Mucosa of descending colon (tissue), 3 donors: ENCODE measurements around the gene AQP12A. TPM values are rescaled to one million over a fixed set of nuclear protein-coding genes. Genes with fewer than 3 reads are reported as not detected.
"Not testable (repeated sequence)": the region's sequence is repeated elsewhere in the genome, so short reads cannot be mapped to it uniquely, and the experiment has no call there.

Source experiments
- ATAC-seq: fragments of 200-7000 bp; cut with Tn5 transposase; one replicate; pipeline ENCODE4 v1.9.1; 2020; ENCODE audit warnings: mild to moderate bottlenecking, moderate library complexity
- DNase-seq, 3 donors: peaks; one replicate each; pipeline ENCODE4 v3.0.0-alpha.2; 2020
- H3K36me3 ChIP-seq: fragments of 200-600 bp; one replicate; pipeline ENCODE4 v1.8.0; 2021; ENCODE audit warnings: low read depth, mild to moderate bottlenecking
- H3K4me1 ChIP-seq: fragments of 200-600 bp; one replicate; pipeline ENCODE4 v1.8.0; 2021; ENCODE audit warnings: low read depth, mild to moderate bottlenecking
- H3K4me3 ChIP-seq: fragments of 200-600 bp; one replicate; pipeline ENCODE4 v1.8.0; 2021; ENCODE audit warnings: mild to moderate bottlenecking
- H3K9me3 ChIP-seq: fragments of 200-600 bp; one replicate; pipeline ENCODE4 v1.8.0; 2021; ENCODE audit warnings: mild to moderate bottlenecking
- CTCF ChIP-seq: fragments of 200-600 bp; IDR thresholded peaks from one replicate; pipeline ENCODE4 v1.8.0; 2022; ENCODE audit warnings: antibody characterized with exemption, mild to moderate bottlenecking
- intact Hi-C, 2 donors: fragments of 100-400 bp; cut with DNase I in 1 of 2; cut with micrococcal nuclease in 1 of 2; formaldehyde crosslinking; loops; one replicate each; pipeline versions ENCODE4 v1.11.0 to v1.11.1; 2022; cut with DNase I, micrococcal nuclease
- total RNA-seq, 3 donors: library from RNA; stranded (reverse); fragmentation: NEBNext Ultra II Directional in 2 of 3; extraction: Animal tissue kit (Norgen Biotek cat#: 25700) in 2 of 3; gene quantifications; one replicate each; pipeline versions ENCODE4 v1.2.1 to v1.2.4, GENCODE V29; 2021 to 2023
- donor health status: DM: no; HTN: no; CAD: no; lungs with moderate emphysema.
- donor health status: DM: no; HTN: no; CAD: no.
- donor health status: DM: no; HTN: yes; CAD: no.

The AQP12A gene
- total RNA-seq, 3 donors from 2014 or later = 9.7 to 18.9 TPM; not detected in 1

GRCh38 chr2:240689975-240690374, 1.7 kb upstream of the AQP12A start:
- TF ChIP-seq CTCF = no peak
- intact Hi-C loops = no loop called here
- no peaks in the 10 kb centered on the region for H3K36me3 ChIP-seq
- peak in 1 of 3 donors; percentile 33 for DNase-seq
- ATAC-seq = no peak
- H3K4me1 ChIP-seq = no peaks in the 10 kb centered on the region
- H3K4me3 ChIP-seq = no peak overlapping the region
- no peaks in the 10 kb centered on the region for H3K9me3 ChIP-seq

GRCh38 chr2:240690421-240691074, 1.1 kb upstream of the AQP12A start:
- H3K36me3 ChIP-seq, intact Hi-C loops, H3K4me3 ChIP-seq, H3K9me3 ChIP-seq, H3K4me1 ChIP-seq: not testable (repeated sequence)
- ATAC-seq = peak; percentile 74
- peak in 1 of 3 donors; percentile 39 for DNase-seq

DNA sequence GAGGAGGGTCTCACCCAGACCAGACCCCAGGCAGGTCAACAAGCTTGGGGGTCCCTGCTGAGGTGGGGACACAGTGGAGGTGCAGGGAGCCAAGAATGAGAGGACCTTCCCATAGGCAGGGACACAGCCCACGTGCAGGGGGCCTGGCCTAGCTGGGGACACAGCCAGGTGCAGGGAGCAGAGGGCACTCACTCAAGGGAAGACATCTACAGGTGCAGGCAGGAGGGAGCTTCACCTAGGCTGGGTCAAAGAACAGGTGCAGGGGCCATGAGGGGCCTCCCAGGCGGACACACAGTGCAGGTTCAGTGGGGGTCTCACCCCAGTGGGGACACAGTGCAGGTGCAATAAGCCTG, 615 bp upstream of the AQP12A start:
- intact Hi-C loops, H3K4me1 ChIP-seq, H3K4me3 ChIP-seq, ATAC-seq, H3K36me3 ChIP-seq, H3K9me3 ChIP-seq: not testable (repeated sequence)
- DNase-seq = peak in 1 of 3 donors; percentile 58

DNA sequence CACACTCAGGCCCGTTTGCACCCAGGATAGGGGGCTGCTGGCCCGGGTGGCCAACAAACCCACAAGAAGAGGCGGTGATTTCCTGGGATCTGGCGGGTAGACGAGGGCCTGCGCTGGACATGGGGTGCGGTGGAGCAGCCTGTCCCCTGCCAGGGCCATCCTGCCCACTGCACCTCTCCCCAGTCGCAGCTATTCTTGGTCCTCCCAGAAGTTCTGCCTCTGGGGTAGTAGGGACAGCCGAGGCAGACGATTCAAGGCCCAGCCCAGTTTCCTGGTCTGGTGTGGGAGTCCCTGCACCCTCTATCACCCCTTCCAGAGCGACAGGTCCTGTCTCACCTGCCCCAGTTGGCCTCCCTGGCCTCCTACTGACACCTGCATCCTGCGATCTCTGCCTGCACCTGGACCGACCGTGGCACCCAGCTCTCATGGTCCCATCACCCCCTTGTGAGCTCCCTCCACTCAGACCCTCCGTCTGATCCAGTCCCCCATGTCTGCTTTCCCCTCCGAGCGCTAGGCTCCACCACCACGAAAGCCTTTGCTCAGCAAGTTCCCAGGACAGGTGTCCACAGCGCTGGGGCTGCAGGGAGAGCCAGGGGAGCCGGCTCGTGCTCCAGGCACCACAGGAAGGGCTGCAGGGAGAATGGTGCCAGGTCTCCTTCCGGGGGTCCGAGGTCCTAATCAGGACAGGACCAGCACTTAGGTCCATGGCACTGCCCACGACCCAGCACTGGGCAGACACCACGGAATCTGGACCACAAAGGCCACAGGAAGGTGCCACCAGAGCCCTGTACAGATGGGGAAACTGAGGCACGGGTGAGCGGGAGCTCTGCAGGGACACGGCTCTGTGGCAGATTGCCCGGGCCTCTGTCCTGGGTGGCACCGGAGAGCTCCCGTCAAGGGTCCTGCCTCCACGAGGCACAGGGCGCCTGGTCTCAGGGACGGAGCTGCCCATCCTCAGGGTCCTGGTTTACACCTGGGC, 1.2 kb downstream of the AQP12A start:
- H3K36me3 ChIP-seq, H3K9me3 ChIP-seq, intact Hi-C loops, ATAC-seq, H3K4me1 ChIP-seq, H3K4me3 ChIP-seq: not testable (repeated sequence)
- peak in 2 of 3 donors; percentile 32 to 44 for DNase-seq

GRCh38 chr2:240694304-240694703, 2.6 kb downstream of the AQP12A start:
- DNase-seq, H3K36me3 ChIP-seq, H3K4me3 ChIP-seq, H3K9me3 ChIP-seq, H3K4me1 ChIP-seq, intact Hi-C loops: not testable (repeated sequence)
- ATAC-seq = peak; percentile 83

- H3K4me1 ChIP-seq, H3K4me3 ChIP-seq, intact Hi-C loops, ATAC-seq, DNase-seq, H3K9me3 ChIP-seq, H3K36me3 ChIP-seq: not testable (repeated sequence)
These were observed 3.9 kb downstream of the AQP12A start for GRCh38 chr2:240695593-240695992.

GRCh38 chr2:240696469-240696868, 4.8 kb downstream of the AQP12A start:
- peak; percentile 59 for ATAC-seq
- H3K36me3 ChIP-seq, DNase-seq, intact Hi-C loops, H3K4me1 ChIP-seq, H3K4me3 ChIP-seq, H3K9me3 ChIP-seq: not testable (repeated sequence)

DNA sequence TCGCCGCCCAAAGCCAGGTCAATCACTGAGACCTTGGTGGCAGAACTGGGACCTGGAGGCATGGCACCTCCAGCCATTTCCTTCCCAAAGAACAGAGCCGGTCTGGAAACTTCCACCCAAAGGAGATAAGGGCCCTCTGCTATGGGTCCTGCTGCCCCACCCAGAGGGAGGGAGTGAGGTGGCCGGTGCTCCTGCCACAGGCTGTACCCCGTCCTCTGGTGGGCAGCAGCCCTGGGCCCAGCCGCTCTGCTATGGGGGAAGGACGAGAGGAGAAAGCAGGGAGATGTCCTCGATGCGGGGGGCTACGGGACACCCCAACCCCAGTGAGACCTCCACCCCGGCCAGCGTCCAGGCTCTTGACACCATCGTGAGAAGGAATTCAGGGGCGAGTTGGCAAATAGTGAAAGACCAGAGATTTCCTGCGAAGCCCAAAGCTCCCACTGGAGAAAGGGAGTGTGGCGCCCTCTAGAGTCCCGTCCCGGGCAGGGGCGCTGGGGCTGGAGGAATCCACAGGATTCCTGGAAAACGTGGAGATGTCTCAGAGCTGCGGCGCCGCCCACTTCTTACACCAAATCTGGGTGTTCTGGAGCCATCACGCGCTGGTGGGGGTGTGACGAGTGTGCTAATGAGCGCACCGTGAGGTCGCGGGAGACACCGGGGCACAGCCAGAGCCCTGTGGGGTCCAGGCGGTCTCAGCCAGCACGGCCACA, 7.3 kb downstream of the AQP12A start:
- H3K4me1 ChIP-seq, H3K9me3 ChIP-seq, intact Hi-C loops, H3K4me3 ChIP-seq, H3K36me3 ChIP-seq: not testable (repeated sequence)
- peak in 1 of 3 donors; percentile 38 for DNase-seq
- peak; percentile 67 for ATAC-seq

GRCh38 chr2:240699835-240700234, 8.2 kb downstream of the AQP12A start:
- ATAC-seq, H3K4me1 ChIP-seq, intact Hi-C loops, H3K4me3 ChIP-seq, H3K36me3 ChIP-seq, H3K9me3 ChIP-seq: not testable (repeated sequence)
- peak in 1 of 3 donors; percentile 19 for DNase-seq

DNA sequence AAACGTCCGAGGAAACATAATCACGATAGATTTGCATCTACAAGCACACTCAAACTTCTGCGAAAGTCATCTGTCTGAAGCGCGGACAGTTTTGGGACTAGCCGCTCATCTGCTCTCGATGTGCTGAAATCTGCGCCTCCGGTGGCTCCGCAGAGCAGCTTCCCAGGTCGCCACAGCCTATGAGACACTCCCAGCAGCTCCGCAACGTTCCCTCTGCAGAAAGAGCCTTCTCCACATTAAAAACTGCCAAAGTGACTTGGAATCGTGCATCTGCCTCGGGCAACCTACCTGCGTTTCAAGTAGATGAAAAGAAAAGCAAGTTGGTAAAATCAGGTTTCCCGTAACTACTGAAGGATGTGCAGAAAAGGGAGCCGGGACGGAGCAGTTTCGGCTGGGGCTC, 8.9 kb downstream of the AQP12A start:
- intact Hi-C loops, ATAC-seq, H3K9me3 ChIP-seq, H3K4me1 ChIP-seq, DNase-seq, H3K4me3 ChIP-seq, H3K36me3 ChIP-seq: not testable (repeated sequence)
